ENCODE measurements around the gene PREX1.
"Not testable (repeated sequence)": the region's sequence is repeated elsewhere in the genome, so short reads cannot be mapped to it uniquely, and the experiment has no call there.

PREX1 gene

GRCh38 chr20:48781634-48782033, 46.2 kb downstream of the PREX1 start:
- Histone ChIP-seq H3K36me3 (ENCODE audit: insufficient read depth, low read length) (no peaks in the 10 kb centered on the region), H3K4me1 (ENCODE audit: insufficient read depth, low read length) (peaks cover 5% of the 10 kb centered on the region), H3K9me3 (ENCODE audit: control insufficient read depth, insufficient read depth, low read length) (no peaks in the 10 kb centered on the region), H3K9ac (ENCODE audit: low read depth, low read length) (no peak overlapping the region)

GRCh38 chr20:48779435-48779834, 48.4 kb downstream of the PREX1 start:
- Histone ChIP-seq H3K9ac (ENCODE audit: low read depth, low read length) (no peak overlapping the region), H3K36me3 (ENCODE audit: insufficient read depth, low read length) (no peaks in the 10 kb centered on the region), H3K4me1 (ENCODE audit: insufficient read depth, low read length) (peaks cover 5% of the 10 kb centered on the region), H3K9me3 (ENCODE audit: control insufficient read depth, insufficient read depth, low read length) (peaks cover 11% of the 10 kb centered on the region)

GRCh38 chr20:48777821-48778220, 50.0 kb downstream of the PREX1 start:
- H3K36me3 ChIP-seq (ENCODE audit: insufficient read depth, low read length): no peaks in the 10 kb centered on the region
- peaks cover 11% of the 10 kb centered on the region for H3K9me3 ChIP-seq (ENCODE audit: control insufficient read depth, insufficient read depth, low read length)
- peaks cover 5% of the 10 kb centered on the region for H3K4me1 ChIP-seq (ENCODE audit: insufficient read depth, low read length)
- H3K9ac ChIP-seq (ENCODE audit: low read depth, low read length): no peak overlapping the region

- H3K9me3 ChIP-seq (ENCODE audit: control insufficient read depth, insufficient read depth, low read length): peaks cover 11% of the 10 kb centered on the region
- H3K36me3 ChIP-seq (ENCODE audit: insufficient read depth, low read length): no peaks in the 10 kb centered on the region
- peaks cover 5% of the 10 kb centered on the region for H3K4me1 ChIP-seq (ENCODE audit: insufficient read depth, low read length)
- no peak overlapping the region for H3K9ac ChIP-seq (ENCODE audit: low read depth, low read length)
Observed at GRCh38 chr20:48777005-48777404, 50.8 kb downstream of the PREX1 start.

- Histone ChIP-seq H3K9me3 (ENCODE audit: control insufficient read depth, insufficient read depth, low read length) (peaks cover 11% of the 10 kb centered on the region), H3K9ac (ENCODE audit: low read depth, low read length) (no peak overlapping the region), H3K4me1 (ENCODE audit: insufficient read depth, low read length) (no peaks in the 10 kb centered on the region; the same call in 1 of the 2 replicates), H3K36me3 (ENCODE audit: insufficient read depth, low read length) (no peaks in the 10 kb centered on the region)
Observed at GRCh38 chr20:48776306-48776705, 51.5 kb downstream of the PREX1 start.

- not testable (repeated sequence) for H3K36me3 ChIP-seq (ENCODE audit: insufficient read depth, low read length); H3K9ac ChIP-seq (ENCODE audit: low read depth, low read length); H3K4me1 ChIP-seq (ENCODE audit: insufficient read depth, low read length)
- peaks cover 11% of the 10 kb centered on the region for H3K9me3 ChIP-seq (ENCODE audit: control insufficient read depth, insufficient read depth, low read length)
Observed at GRCh38 chr20:48775545-48775944, 52.3 kb downstream of the PREX1 start.

- Histone ChIP-seq H3K9ac (ENCODE audit: low read depth, low read length) (no peak overlapping the region), H3K4me1 (ENCODE audit: insufficient read depth, low read length) (no peaks in the 10 kb centered on the region; the same call in 1 of the 2 replicates), H3K9me3 (ENCODE audit: control insufficient read depth, insufficient read depth, low read length) (peaks cover 11% of the 10 kb centered on the region)
Observed at GRCh38 chr20:48774696-48775095, 53.1 kb downstream of the PREX1 start.

GRCh38 chr20:48773837-48774418, 53.9 kb downstream of the PREX1 start:
- peaks cover 11% of the 10 kb centered on the region for H3K9me3 ChIP-seq (ENCODE audit: control insufficient read depth, insufficient read depth, low read length)
- H3K36me3 ChIP-seq (ENCODE audit: insufficient read depth, low read length): no peaks in the 10 kb centered on the region
- no peaks in the 10 kb centered on the region; the same call in 1 of the 2 replicates for H3K4me1 ChIP-seq (ENCODE audit: insufficient read depth, low read length)
- H3K9ac ChIP-seq (ENCODE audit: low read depth, low read length): no peak overlapping the region

More at GRCh38 chr20:48774696-48775095, 53.1 kb downstream of the PREX1 start:
- H3K36me3 ChIP-seq (ENCODE audit: insufficient read depth, low read length): no peaks in the 10 kb centered on the region

- Histone ChIP-seq H3K9me3 (ENCODE audit: control insufficient read depth, insufficient read depth, low read length) (peaks cover 11% of the 10 kb centered on the region), H3K36me3 (ENCODE audit: insufficient read depth, low read length) (no peaks in the 10 kb centered on the region), H3K9ac (ENCODE audit: low read depth, low read length) (no peak overlapping the region), H3K4me1 (ENCODE audit: insufficient read depth, low read length) (no peaks in the 10 kb centered on the region; the same call in 1 of the 2 replicates)
Observed at GRCh38 chr20:48772183-48772976, 55.4 kb downstream of the PREX1 start.

- Histone ChIP-seq H3K9ac (ENCODE audit: low read depth, low read length) (no peak overlapping the region), H3K4me1 (ENCODE audit: insufficient read depth, low read length) (no peaks in the 10 kb centered on the region; the same call in 1 of the 2 replicates), H3K9me3 (ENCODE audit: control insufficient read depth, insufficient read depth, low read length) (peaks cover 11% of the 10 kb centered on the region), H3K36me3 (ENCODE audit: insufficient read depth, low read length) (no peaks in the 10 kb centered on the region)
Observed at GRCh38 chr20:48771542-48771941, 56.3 kb downstream of the PREX1 start.

- no peak overlapping the region for H3K9ac ChIP-seq (ENCODE audit: low read depth, low read length)
- no peaks in the 10 kb centered on the region for H3K36me3 ChIP-seq (ENCODE audit: insufficient read depth, low read length)
- H3K9me3 ChIP-seq (ENCODE audit: control insufficient read depth, insufficient read depth, low read length): peaks cover 7% of the 10 kb centered on the region
- H3K4me1 ChIP-seq (ENCODE audit: insufficient read depth, low read length): no peaks in the 10 kb centered on the region; the same call in 1 of the 2 replicates
Observed at GRCh38 chr20:48770700-48771442, 56.9 kb downstream of the PREX1 start.

- H3K9me3 ChIP-seq (ENCODE audit: control insufficient read depth, insufficient read depth, low read length): no peaks in the 10 kb centered on the region
- H3K4me1 ChIP-seq (ENCODE audit: insufficient read depth, low read length): no peaks in the 10 kb centered on the region; the same call in 1 of the 2 replicates
- no peak overlapping the region for H3K9ac ChIP-seq (ENCODE audit: low read depth, low read length)
- H3K36me3 ChIP-seq (ENCODE audit: insufficient read depth, low read length): no peaks in the 10 kb centered on the region
Observed at GRCh38 chr20:48769069-48769983, 58.5 kb downstream of the PREX1 start.

- Histone ChIP-seq H3K9me3 (ENCODE audit: control insufficient read depth, insufficient read depth, low read length) (no peaks in the 10 kb centered on the region), H3K9ac (ENCODE audit: low read depth, low read length) (no peak overlapping the region), H3K36me3 (ENCODE audit: insufficient read depth, low read length) (no peaks in the 10 kb centered on the region), H3K4me1 (ENCODE audit: insufficient read depth, low read length) (no peaks in the 10 kb centered on the region; the same call in 1 of the 2 replicates)
Observed at GRCh38 chr20:48766961-48767960, 60.5 kb downstream of the PREX1 start.
